ENCODE measurements around the gene IFNL1. TPM values are rescaled to one million over a fixed set of nuclear protein-coding genes. Genes with fewer than 3 reads are reported as not detected.
A peak's percentile ranks its signal among the peaks of the same experiment; 100 is the strongest.

Gene IFNL1
- total and polyA plus RNA-seq, 11 donors = not detected

DNA sequence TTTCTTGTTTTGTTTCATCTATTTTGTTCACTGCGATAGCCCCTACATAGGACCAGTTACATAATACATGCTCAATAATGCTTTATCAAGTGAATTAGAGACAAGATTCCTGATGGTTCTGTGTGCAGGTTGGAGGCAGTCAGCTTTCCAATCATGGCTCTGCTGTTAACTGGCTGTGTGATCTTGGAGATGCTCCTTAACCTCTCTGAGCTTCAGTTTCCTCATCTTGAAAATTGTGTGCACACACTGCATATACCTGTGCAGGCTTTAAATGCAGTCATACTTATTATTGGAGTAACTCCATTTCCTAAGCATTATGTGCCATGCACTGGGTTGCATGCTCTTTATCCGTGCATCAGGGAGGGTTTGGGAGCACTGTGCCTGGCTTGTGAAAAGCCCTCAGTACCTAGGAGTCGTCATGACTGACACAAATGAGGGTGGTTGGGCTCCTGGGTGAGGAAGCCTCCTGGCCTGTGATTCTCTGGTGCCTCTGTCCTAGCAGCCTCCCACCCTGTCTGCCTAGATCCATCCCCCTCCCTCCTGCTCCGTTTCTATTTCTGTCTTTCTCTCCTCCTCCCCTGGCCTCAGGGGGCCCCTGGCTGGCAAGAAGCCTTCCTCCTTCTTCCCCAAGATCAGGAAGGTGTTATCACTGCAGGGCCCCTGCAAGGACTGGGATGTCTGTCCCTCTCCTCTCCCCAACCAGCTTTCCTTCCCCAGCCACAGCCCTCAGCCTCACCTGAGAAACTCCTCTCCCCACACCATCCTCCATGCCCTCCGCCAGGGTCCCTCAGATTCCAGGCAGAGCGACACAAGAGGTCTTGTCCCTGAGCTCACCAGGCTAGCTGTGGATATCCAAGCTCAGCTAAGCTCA, 8.7 kb downstream of the IFNL1 start:
- DNase-seq (no peak), ATAC-seq (no peak)
- Histone ChIP-seq H3K27me3 (peaks cover 23 to 74% (median 45%) of the 10 kb centered on the region in 9 donors), H3K4me1 (peaks cover 0 to 19% (median 1%) of the 10 kb centered on the region in 12 donors), H3K9me3 (no peaks in the 10 kb centered on the region), H3K27ac (no peak overlapping the region), H3K4me3 (no peak overlapping the region), H3K36me3 (no peaks in the 10 kb centered on the region)
- intact Hi-C loops (cut with DNase I) = no loop called here
- WGBS, 4 donors = 36 to 47% (median 40%) methylated on average over 5 to 6 of the region's 6 CpGs
- TF ChIP-seq, protein P1, sequence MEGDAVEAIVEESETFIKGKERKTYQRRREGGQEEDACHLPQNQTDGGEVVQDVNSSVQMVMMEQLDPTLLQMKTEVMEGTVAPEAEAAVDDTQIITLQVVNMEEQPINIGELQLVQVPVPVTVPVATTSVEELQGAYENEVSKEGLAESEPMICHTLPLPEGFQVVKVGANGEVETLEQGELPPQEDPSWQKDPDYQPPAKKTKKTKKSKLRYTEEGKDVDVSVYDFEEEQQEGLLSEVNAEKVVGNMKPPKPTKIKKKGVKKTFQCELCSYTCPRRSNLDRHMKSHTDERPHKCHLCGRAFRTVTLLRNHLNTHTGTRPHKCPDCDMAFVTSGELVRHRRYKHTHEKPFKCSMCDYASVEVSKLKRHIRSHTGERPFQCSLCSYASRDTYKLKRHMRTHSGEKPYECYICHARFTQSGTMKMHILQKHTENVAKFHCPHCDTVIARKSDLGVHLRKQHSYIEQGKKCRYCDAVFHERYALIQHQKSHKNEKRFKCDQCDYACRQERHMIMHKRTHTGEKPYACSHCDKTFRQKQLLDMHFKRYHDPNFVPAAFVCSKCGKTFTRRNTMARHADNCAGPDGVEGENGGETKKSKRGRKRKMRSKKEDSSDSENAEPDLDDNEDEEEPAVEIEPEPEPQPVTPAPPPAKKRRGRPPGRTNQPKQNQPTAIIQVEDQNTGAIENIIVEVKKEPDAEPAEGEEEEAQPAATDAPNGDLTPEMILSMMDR (IDR thresholded peaks at IDR 0.05) = no peak
- TF ChIP-seq POLR2A (IDR thresholded peaks at IDR 0.05) = no peak

GRCh38 chr19:39306075-39306474, 9.9 kb downstream of the IFNL1 start:
- ATAC-seq = no peak
- Histone ChIP-seq H3K4me1 (peaks cover 0 to 19% (median 1%) of the 10 kb centered on the region in 12 donors), H3K9me3 (no peaks in the 10 kb centered on the region), H3K4me3 (no peak overlapping the region), H3K36me3 (no peaks in the 10 kb centered on the region), H3K27ac (no peak overlapping the region), H3K27me3 (peaks cover 23 to 70% (median 41%) of the 10 kb centered on the region in 9 donors)
- intact Hi-C loops (cut with DNase I) = no loop called here
- no peak for DNase-seq
- no peak for TF ChIP-seq POLR2A (IDR thresholded peaks at IDR 0.05)

GRCh38 chr19:39307046-39307821, 11.0 kb downstream of the IFNL1 start:
- peak in 3 of 4 donors; percentile 48 to 70 (median 69) for ATAC-seq
- no peak for TF ChIP-seq POLR2A (IDR thresholded peaks at IDR 0.05)
- TF ChIP-seq, protein P1 (IDR thresholded peaks at IDR 0.05) = no peak
- peaks cover 23 to 62% (median 41%) of the 10 kb centered on the region in 9 donors for H3K27me3 ChIP-seq
- H3K9me3 ChIP-seq = no peaks in the 10 kb centered on the region
- intact Hi-C loops (cut with DNase I) = no loop called here
- peaks cover 0 to 19% (median 1%) of the 10 kb centered on the region in 12 donors for H3K4me1 ChIP-seq
- no peaks in the 10 kb centered on the region for H3K36me3 ChIP-seq
- H3K27ac ChIP-seq = no peak overlapping the region
- H3K4me3 ChIP-seq = peak overlapping the region in 10 of 12 donors; percentile 13 to 38 (median 20)
- WGBS, 4 donors = 10 to 15% (median 12%) methylated on average over 39 to 71 of the region's 71 CpGs
- peak in 1 of 5 donors; percentile 32 for DNase-seq

DNA sequence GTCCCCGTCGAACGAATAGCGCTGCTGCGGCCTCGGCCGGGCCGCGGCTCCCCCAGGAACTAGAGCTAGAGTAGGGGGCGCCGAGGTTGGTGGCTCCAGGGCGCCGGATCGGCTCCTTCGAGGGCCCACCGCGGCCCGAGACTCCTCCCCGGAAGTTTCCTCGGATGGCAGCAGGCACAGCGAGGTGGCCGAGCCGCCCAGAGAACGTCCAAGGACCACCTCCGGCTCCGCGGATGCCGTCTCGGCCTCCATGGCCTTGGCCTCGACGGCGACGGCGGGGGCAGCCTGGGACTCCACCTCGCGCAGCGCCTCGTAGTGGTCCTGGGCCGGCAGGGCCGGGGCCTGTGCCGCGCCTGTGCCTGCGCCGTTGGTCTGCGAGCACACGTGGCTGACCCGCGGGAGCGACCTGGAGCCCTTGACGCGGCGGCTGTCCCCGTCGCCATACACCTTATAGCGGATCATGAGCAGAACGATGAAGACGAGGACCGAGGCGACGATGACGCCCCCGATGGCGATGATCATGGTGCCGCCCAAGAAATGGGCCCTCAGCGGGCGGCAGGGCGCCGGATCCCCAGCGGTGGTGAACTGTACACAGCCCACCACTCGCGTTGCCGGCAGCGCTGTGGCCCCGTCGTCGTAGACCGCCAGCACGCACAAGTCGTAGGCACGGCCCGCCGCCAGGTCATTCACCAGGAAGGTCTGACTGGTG, 11.8 kb downstream of the IFNL1 start:
- intact Hi-C loops (cut with DNase I) = no loop called here
- no peak for DNase-seq
- peak overlapping the region in 6 of 12 donors; percentile 14 to 38 (median 22) for H3K4me3 ChIP-seq
- WGBS, 4 donors = 11 to 31% (median 15%) methylated on average over 14 to 82 of the region's 82 CpGs
- H3K36me3 ChIP-seq = no peaks in the 10 kb centered on the region
- peaks cover 23 to 59% (median 41%) of the 10 kb centered on the region in 9 donors for H3K27me3 ChIP-seq
- H3K27ac ChIP-seq = no peak overlapping the region
- H3K4me1 ChIP-seq = peaks cover 0 to 19% (median 1%) of the 10 kb centered on the region in 12 donors
- H3K9me3 ChIP-seq = no peaks in the 10 kb centered on the region
- no peak for TF ChIP-seq POLR2A (IDR thresholded peaks at IDR 0.05)
- TF ChIP-seq, protein P1 (IDR thresholded peaks at IDR 0.05) = no peak
- no peak for ATAC-seq

Measured in heart left ventricle (tissue), 16 donors.